K562 (cell line): Measurements from ENCODE around the gene ORAI3. TPM values are rescaled to one million over a fixed set of nuclear protein-coding genes. Genes with fewer than 3 reads are reported as not detected.
A peak's percentile ranks its signal among the peaks of the same experiment; 100 is the strongest.

Experiments used
- ATAC-seq: fragments of 200-7000 bp; cut with Tn5 transposase; 3 replicates; pipeline ENCODE4 v1.9.1; 2020; ENCODE audit warnings: moderate library complexity
- BruUV-seq: library from RNA; stranded (reverse); fragments of 400-500 nt; replicated peaks from 2 replicates; lab custom pipeline; 2021; lab: Mats Ljungman, UMichigan
- CTCF ChIA-PET: fragments of 300-600 bp; formaldehyde crosslinking; extraction: SDS; loops from one replicate; lab custom pipeline; 2021; ENCODE audit warnings: low intra/inter-chr PET ratio; lab: Yijun Ruan, JAX
- POLR2A ChIA-PET: fragments of 300-600, 350-650 bp; sonication (Branson Sonifier 250); formaldehyde crosslinking; extraction: SDS; loops from one replicate; lab custom pipeline; 2021; ENCODE audit warnings: antibody characterized with exemption, inconsistent platforms; lab: Yijun Ruan, JAX
- DNase-seq, 4 experiments: peaks; one replicate each; pipeline versions ENCODE4 v3.0.0 to v3.0.0-alpha.2; 2011 to 2018; ENCODE audit warnings: low spot score in 3 of 4, mixed read lengths in 3 of 4; ENCODE audit errors: extremely low read depth in 1 of 4
- FAIRE-seq: peaks from 2 replicates; lab custom pipeline; 2011; peaks lifted over from hg19 to GRCh38; lab: Jason Lieb, UNC
- H2AFZ ChIP-seq: 2 replicates; pipeline ENCODE4 v1.6.0; 2011; ENCODE audit warnings: low read depth, low read length, control low read depth, inconsistent platforms
- H3K27ac ChIP-seq: fragments of 200-600 bp; 3 replicates; pipeline ENCODE4 v1.8.0; 2011; ENCODE audit warnings: low read depth, mild to moderate bottlenecking, control low read depth, inconsistent platforms, low read length, moderate library complexity, mixed read lengths; ENCODE audit errors: extremely low read depth
- H3K27me3 ChIP-seq, 2 experiments: fragments of 300-600 bp in 1 of 2; 2 replicates in 1 of 2; 3 replicates in 1 of 2; pipeline versions ENCODE4 v1.6.0 to v1.8.0; 2011; ENCODE audit warnings: inconsistent platforms in 2 of 2, low read length in 2 of 2, mild to moderate bottlenecking in 1 of 2, mixed read lengths in 1 of 2, moderate library complexity in 1 of 2; ENCODE audit not compliant: control insufficient read depth in 2 of 2, insufficient read depth in 2 of 2
- H3K36me3 ChIP-seq: fragments of 300-600 bp; 3 replicates; pipeline ENCODE4 v1.8.0; 2011; ENCODE audit warnings: mild to moderate bottlenecking, low read length, inconsistent platforms; ENCODE audit not compliant: control insufficient read depth, insufficient read depth
- H3K4me1 ChIP-seq, 2 experiments: fragments of 200-600 bp in 1 of 2; replicated peaks in 1 of 2; 2 replicates in 1 of 2; 3 replicates in 1 of 2; pipeline versions ENCODE4 v1.5.1 to v1.8.0; 2011; ENCODE audit warnings: inconsistent platforms in 2 of 2, low read length in 2 of 2, mild to moderate bottlenecking in 1 of 2, mixed read lengths in 1 of 2, moderate library complexity in 1 of 2; ENCODE audit not compliant: control insufficient read depth in 2 of 2, insufficient read depth in 2 of 2
- H3K4me2 ChIP-seq: 2 replicates; pipeline ENCODE4 v1.6.1; 2011; ENCODE audit warnings: low read length, control low read depth, inconsistent platforms, mixed read lengths; ENCODE audit not compliant: insufficient read depth
- H3K4me3 ChIP-seq: fragments of 200-600 bp; sonication (generic), shearing (Covaris generic); 2 replicates; pipeline ENCODE4 v1.5.1; 2016; ENCODE audit warnings: control low read depth, inconsistent platforms
- H3K79me2 ChIP-seq: fragments of 200-600 bp; 3 replicates; pipeline ENCODE4 v1.8.0; 2011; ENCODE audit warnings: low read length, inconsistent platforms; ENCODE audit not compliant: control insufficient read depth, insufficient read depth
- H3K9ac ChIP-seq, 2 experiments: 2 replicates each; pipeline versions ENCODE4 v1.6.0 to v1.6.1; 2011; ENCODE audit warnings: low read depth in 2 of 2, low read length in 2 of 2, control low read depth in 1 of 2, inconsistent platforms in 1 of 2, mild to moderate bottlenecking in 1 of 2, mixed read lengths in 1 of 2; ENCODE audit not compliant: insufficient read depth in 1 of 2
- H3K9me1 ChIP-seq: one replicate; pipeline ENCODE4 v1.6.0; 2011; ENCODE audit warnings: inconsistent platforms, mild to moderate bottlenecking, low read length, moderate library complexity; ENCODE audit not compliant: control insufficient read depth, insufficient read depth
- H3K9me3 ChIP-seq: replicated peaks from 2 replicates; pipeline ENCODE4 v1.5.1; 2011; ENCODE audit warnings: low read depth, low read length, inconsistent platforms; ENCODE audit not compliant: control insufficient read depth, insufficient read depth
- H4K20me1 ChIP-seq: replicated peaks from 2 replicates; pipeline ENCODE4 v1.6.1; 2011; ENCODE audit warnings: low read length, inconsistent platforms, mixed read lengths; ENCODE audit not compliant: control insufficient read depth, insufficient read depth
- ADNP ChIP-seq: fragments of 200-800 bp; sonication (Bioruptor generic); IDR thresholded peaks from 2 replicates; pipeline ENCODE4 v1.6.1; 2016; ENCODE audit warnings: missing genetic modification characterization, missing compliant biosample characterization
- FOXA3 ChIP-seq, 2 experiments: fragments of 450-650 bp in 1 of 2; sonication (generic) in 1 of 2; formaldehyde crosslinking; IDR thresholded peaks in 1 of 2; conservative IDR thresholded peaks in 1 of 2; 2 replicates each; pipeline versions ENCODE4 v1.4.0 to v1.8.0; 2020 to 2022; ENCODE audit warnings: mild to moderate bottlenecking in 2 of 2, missing genetic modification reagents in 1 of 2
- HDAC8 ChIP-seq: fragments of 450-650 bp; IDR thresholded peaks from 2 replicates; pipeline ENCODE4 v1.6.1; 2016; ENCODE audit warnings: mild to moderate bottlenecking, missing genetic modification characterization, moderate library complexity, missing compliant biosample characterization
- HMG20A ChIP-seq: fragments of 450-650 bp; formaldehyde crosslinking; conservative IDR thresholded peaks from 2 replicates; pipeline ENCODE4 v1.4.0; 2020; ENCODE audit warnings: mild to moderate bottlenecking, mixed read lengths
- KDM5B ChIP-seq: fragments of 200-600 bp; sonication (generic); IDR thresholded peaks from 2 replicates; pipeline ENCODE4 v1.6.1; 2012; ENCODE audit warnings: low read depth, mild to moderate bottlenecking, moderate library complexity, low read length, control low read depth, inconsistent platforms; ENCODE audit not compliant: insufficient replicate concordance
- LEF1 ChIP-seq: fragments of 450-650 bp; IDR thresholded peaks from 2 replicates; pipeline ENCODE4 v1.6.1; 2016; ENCODE audit warnings: mild to moderate bottlenecking
- MTA1 ChIP-seq: fragments of 450-650 bp; IDR thresholded peaks from 2 replicates; pipeline ENCODE4 v1.6.1; 2017; ENCODE audit warnings: borderline replicate concordance
- NCOA2 ChIP-seq, 2 experiments: fragments of 450-650 bp; IDR thresholded peaks; 2 replicates each; pipeline ENCODE4 v1.6.1; 2018; ENCODE audit warnings: mild to moderate bottlenecking in 2 of 2, moderate library complexity in 1 of 2; ENCODE audit not compliant: partially characterized antibody in 2 of 2
- NR2C2 ChIP-seq, 2 experiments: fragments of 200-800 bp in 1 of 2; sonication (Bioruptor generic) in 1 of 2; sonication (generic) in 1 of 2; formaldehyde crosslinking in 1 of 2; IDR thresholded peaks; 2 replicates each; pipeline versions ENCODE4 v1.6.1 to v1.8.0; 2016 to 2022; ENCODE audit warnings: mild to moderate bottlenecking in 1 of 2, missing compliant biosample characterization in 1 of 2, missing genetic modification characterization in 1 of 2, missing genetic modification reagents in 1 of 2
- PHF20 ChIP-seq: fragments of 450-650 bp; IDR thresholded peaks from 2 replicates; pipeline ENCODE4 v1.6.1; 2018; ENCODE audit not compliant: partially characterized antibody
- RBM14 ChIP-seq: fragments of 200-400 bp; formaldehyde crosslinking; IDR thresholded peaks from 2 replicates; pipeline ENCODE4 v1.6.1; 2018; ENCODE audit warnings: low read depth, mild to moderate bottlenecking, low read length, moderate library complexity, borderline replicate concordance; ENCODE audit not compliant: insufficient read depth
- STAG1 ChIP-seq: sonication (generic); formaldehyde crosslinking; IDR thresholded peaks from 2 replicates; pipeline ENCODE4 v1.5.0; 2020; ENCODE audit warnings: missing genetic modification reagents, borderline replicate concordance
- TAF15 ChIP-seq: fragments of 200-400 bp; formaldehyde crosslinking; IDR thresholded peaks from 2 replicates; pipeline ENCODE4 v1.6.1; 2017; ENCODE audit warnings: mild to moderate bottlenecking, low read depth, low read length, moderate library complexity
- TCFL5 ChIP-seq: fragments of 250-450 bp; sonication (Bioruptor Pico); conservative IDR thresholded peaks from 2 replicates; pipeline ENCODE4 v1.6.1; 2021; ENCODE audit warnings: mild to moderate bottlenecking, moderate library complexity, matching md5 sums
- ZNF140 ChIP-seq: fragments of 250-450 bp; sonication (Bioruptor Pico); IDR thresholded peaks from 2 replicates; pipeline ENCODE4 v1.8.0; 2021; ENCODE audit warnings: moderate library complexity, mild to moderate bottlenecking, inconsistent platforms
- ZNF695 ChIP-seq: fragments of 450-650 bp; formaldehyde crosslinking; IDR thresholded peaks from 2 replicates; pipeline ENCODE4 v1.4.0; 2020; ENCODE audit warnings: mild to moderate bottlenecking, moderate library complexity
- ZNF780A ChIP-seq: fragments of 250-450 bp; sonication (Bioruptor Pico); IDR thresholded peaks from 2 replicates; pipeline ENCODE4 v1.5.0; 2021; ENCODE audit warnings: mild to moderate bottlenecking
- WGBS: fragments of 100-300 bp; shearing (Covaris generic); methylation state at CpG from one replicate; pipeline ENCODE4 v1.1.6; 2016; ENCODE audit warnings: low coverage, mixed read lengths; ENCODE audit not compliant: insufficient coverage; ENCODE audit errors: missing lambda C conversion rate; 5-methylcytosine and 5-hydroxymethylcytosine counted together
- in situ Hi-C: fragments of 300-500 bp; cut with MboI; formaldehyde crosslinking; loops from 4 replicates; pipeline ENCODE4 v1.15.0; 2018; ENCODE audit warnings: inconsistent platforms, mixed read lengths
- intact Hi-C: fragments of 100-400 bp; cut with micrococcal nuclease; formaldehyde crosslinking; loops from 2 replicates; pipeline ENCODE4 v1.14.2; 2022
- polyA plus RNA-seq, 8 experiments: library from polyadenylated mRNA; depleted of rRNA in 4 of 8; stranded (reverse) in 5 of 8; unstranded in 3 of 8; fragments of >200 nt; fragmentation: Nextera tagmentation in 2 of 8; fragmentation: Illumina TruSeq in 1 of 8; extraction: Ambion mirVana in 2 of 8; extraction: Trizol in 1 of 8; gene quantifications; 2 replicates each; pipeline versions ENCODE4 v1.2.1 to v1.2.3, GENCODE V29; 2011 to 2014; ENCODE audit warnings: inconsistent platforms in 1 of 8, missing spikeins in 1 of 8
- total RNA-seq, 7 experiments: library from RNA; depleted of rRNA in 6 of 7; stranded (reverse); fragments of >200 nt in 6 of 7; fragmentation: Illumina TruSeq in 2 of 7; extraction: Trizol in 2 of 7; gene quantifications; 2 replicates each; pipeline versions ENCODE4 v1.2.1 to v1.2.3, GENCODE V29; 2011 to 2021; ENCODE audit warnings: low replicate concordance in 1 of 7
- TF ChIP-seq, protein P1 (sequence below): fragments of 450-650 bp; IDR thresholded peaks from 2 replicates; pipeline ENCODE4 v1.6.1; 2017; ENCODE audit warnings: antibody characterized with exemption
- TF ChIP-seq, protein P2 (sequence below): sonication (generic); formaldehyde crosslinking; IDR thresholded peaks from 2 replicates; pipeline ENCODE4 v1.8.1; 2023; ENCODE audit warnings: mild to moderate bottlenecking, missing genetic modification reagents

ORAI3 gene
- total and polyA plus RNA-seq, 9 of the 15 experiments (the other 6 are each of a cell fraction or from before 2014, with no cell fraction given), result 4.9 to 23.3 (median 14.1) TPM

DNA sequence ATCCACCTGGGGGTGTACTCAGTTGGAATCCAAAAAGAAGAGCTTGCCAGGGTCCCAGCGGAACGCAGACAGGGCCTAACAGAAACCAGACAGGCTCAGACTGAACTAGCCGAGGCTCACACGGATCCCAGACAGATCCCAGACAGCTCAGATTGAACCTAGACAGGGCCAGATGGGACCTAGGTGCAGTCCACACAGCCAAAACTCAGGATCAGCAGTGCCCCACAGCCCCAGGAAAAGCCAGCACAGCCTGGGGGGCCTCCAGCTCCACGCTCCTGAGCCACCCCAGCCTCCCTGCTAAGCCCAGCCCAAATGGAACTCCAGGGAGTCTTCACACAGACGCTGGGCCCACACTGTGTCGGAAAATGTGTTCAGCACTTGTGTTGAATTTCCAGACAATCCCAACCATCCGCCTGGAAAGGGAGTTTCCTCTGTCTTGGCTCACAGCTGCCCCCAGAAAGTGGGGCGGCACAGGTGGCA is 54.0 kb downstream of the ORAI3 start:
- ChIA-PET POLR2A (interaction anchor here (0.6 to 2.1 kb wide), 10 partner anchors 20 to 453 kb away, joined by 3 to 13 read pairs (median 3); partner anchors contain the start of genes FUS and PYCARD), CTCF (no interaction called here)
- H2AFZ ChIP-seq, result no peak overlapping the region
- no peaks in the 10 kb centered on the region for H3K27me3 ChIP-seq
- H3K4me1 ChIP-seq, result peaks cover 31 to 34% of the 10 kb centered on the region in 2 experiments
- 66% methylated on average over 9 of the region's 9 CpGs for WGBS
- peak overlapping the region in 1 of 2 experiments; percentile 43; a peak in 1 of 4 replicates for H3K9ac ChIP-seq
- H3K27ac ChIP-seq, result no peak overlapping the region
- in situ Hi-C loops (no loop called here), intact Hi-C loops (no loop called here)
- no peak for DNase-seq
- H3K36me3 ChIP-seq, result no peaks in the 10 kb centered on the region
- H3K9me3 ChIP-seq, result no peaks in the 10 kb centered on the region
- no peaks in the 10 kb centered on the region for H3K9me1 ChIP-seq
- no peak for FAIRE-seq
- H4K20me1 ChIP-seq, result no peaks in the 10 kb centered on the region
- H3K4me2 ChIP-seq, result no peak overlapping the region
- no peak for TF ChIP-seq FOXA3 (CRISPR knock-in tag; conservative IDR thresholded peaks at IDR 0.05 in 1 of 2, IDR thresholded peaks at IDR 0.05 in 1 of 2)
- no peak for TF ChIP-seq ZNF780A (CRISPR knock-in tag)
- TF ChIP-seq TCFL5 (CRISPR knock-in tag), result no peak
- TF ChIP-seq ZNF695 (CRISPR knock-in tag), result no peak
- no peak for TF ChIP-seq ZNF140 (CRISPR knock-in tag)
- no peak for TF ChIP-seq PHF20
- no peak for TF ChIP-seq NR2C2 (CRISPR knock-in tag; IDR thresholded peaks at IDR 0.05)
- no peak for TF ChIP-seq NR2C2 (tag; IDR thresholded peaks at IDR 0.05)
- TF ChIP-seq, protein P1, sequence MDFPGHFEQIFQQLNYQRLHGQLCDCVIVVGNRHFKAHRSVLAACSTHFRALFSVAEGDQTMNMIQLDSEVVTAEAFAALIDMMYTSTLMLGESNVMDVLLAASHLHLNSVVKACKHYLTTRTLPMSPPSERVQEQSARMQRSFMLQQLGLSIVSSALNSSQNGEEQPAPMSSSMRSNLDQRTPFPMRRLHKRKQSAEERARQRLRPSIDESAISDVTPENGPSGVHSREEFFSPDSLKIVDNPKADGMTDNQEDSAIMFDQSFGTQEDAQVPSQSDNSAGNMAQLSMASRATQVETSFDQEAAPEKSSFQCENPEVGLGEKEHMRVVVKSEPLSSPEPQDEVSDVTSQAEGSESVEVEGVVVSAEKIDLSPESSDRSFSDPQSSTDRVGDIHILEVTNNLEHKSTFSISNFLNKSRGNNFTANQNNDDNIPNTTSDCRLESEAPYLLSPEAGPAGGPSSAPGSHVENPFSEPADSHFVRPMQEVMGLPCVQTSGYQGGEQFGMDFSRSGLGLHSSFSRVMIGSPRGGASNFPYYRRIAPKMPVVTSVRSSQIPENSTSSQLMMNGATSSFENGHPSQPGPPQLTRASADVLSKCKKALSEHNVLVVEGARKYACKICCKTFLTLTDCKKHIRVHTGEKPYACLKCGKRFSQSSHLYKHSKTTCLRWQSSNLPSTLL, result no peak
- no peak for TF ChIP-seq HMG20A
- TF ChIP-seq NCOA2 (IDR thresholded peaks at IDR 0.05; ENCODE audit: partially characterized antibody in 2 of 2), result no peak
- TF ChIP-seq RBM14, result no peak
- no peak for TF ChIP-seq LEF1
- TF ChIP-seq TAF15, result no peak
- no peak for TF ChIP-seq HDAC8
- no peak for TF ChIP-seq ADNP (tag)
- TF ChIP-seq, protein P2, sequence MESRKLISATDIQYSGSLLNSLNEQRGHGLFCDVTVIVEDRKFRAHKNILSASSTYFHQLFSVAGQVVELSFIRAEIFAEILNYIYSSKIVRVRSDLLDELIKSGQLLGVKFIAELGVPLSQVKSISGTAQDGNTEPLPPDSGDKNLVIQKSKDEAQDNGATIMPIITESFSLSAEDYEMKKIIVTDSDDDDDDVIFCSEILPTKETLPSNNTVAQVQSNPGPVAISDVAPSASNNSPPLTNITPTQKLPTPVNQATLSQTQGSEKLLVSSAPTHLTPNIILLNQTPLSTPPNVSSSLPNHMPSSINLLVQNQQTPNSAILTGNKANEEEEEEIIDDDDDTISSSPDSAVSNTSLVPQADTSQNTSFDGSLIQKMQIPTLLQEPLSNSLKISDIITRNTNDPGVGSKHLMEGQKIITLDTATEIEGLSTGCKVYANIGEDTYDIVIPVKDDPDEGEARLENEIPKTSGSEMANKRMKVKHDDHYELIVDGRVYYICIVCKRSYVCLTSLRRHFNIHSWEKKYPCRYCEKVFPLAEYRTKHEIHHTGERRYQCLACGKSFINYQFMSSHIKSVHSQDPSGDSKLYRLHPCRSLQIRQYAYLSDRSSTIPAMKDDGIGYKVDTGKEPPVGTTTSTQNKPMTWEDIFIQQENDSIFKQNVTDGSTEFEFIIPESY (CRISPR knock-in tag), result no peak
- no peak for TF ChIP-seq STAG1 (CRISPR knock-in tag)
- TF ChIP-seq MTA1, result no peak
- no peak for TF ChIP-seq KDM5B
- no TSS peak for BruUV-seq
- no peak for ATAC-seq
- no peak overlapping the region for H3K4me3 ChIP-seq
- no peaks in the 10 kb centered on the region for H3K79me2 ChIP-seq
